Parathyroid adenoma (tissue), 2 donors: ENCODE data around the gene DIRAS2.

ENCODE experiments used
- H2AFZ ChIP-seq: fragments of 300-600 bp; sonication (generic); one replicate; pipeline ENCODE4 v1.7.0; 2017; ENCODE audit warnings: antibody characterized with exemption, mild to moderate bottlenecking
- H3K27ac ChIP-seq: fragments of 300-600 bp; sonication (generic); one replicate; pipeline ENCODE4 v1.7.0; 2017
- H3K27me3 ChIP-seq: fragments of 300-600 bp; sonication (generic); one replicate; pipeline ENCODE4 v1.7.0; 2017; ENCODE audit warnings: low read length; ENCODE audit not compliant: control insufficient read depth, insufficient read depth
- H3K36me3 ChIP-seq: fragments of 300-600 bp; sonication (generic); one replicate; pipeline ENCODE4 v1.7.0; 2017; ENCODE audit warnings: low read length; ENCODE audit not compliant: control insufficient read depth, insufficient read depth
- H3K4me1 ChIP-seq: fragments of 300-600 bp; sonication (generic); one replicate; pipeline ENCODE4 v1.7.0; 2017; ENCODE audit warnings: control low read depth
- H3K4me2 ChIP-seq: fragments of 300-600 bp; sonication (generic); one replicate; pipeline ENCODE4 v1.7.0; 2017; ENCODE audit warnings: low read length
- H3K4me3 ChIP-seq: fragments of 300-600 bp; sonication (generic); one replicate; pipeline ENCODE4 v1.7.0; 2017; ENCODE audit warnings: low read depth, low read length
- H3K79me2 ChIP-seq: fragments of 300-600 bp; sonication (generic); one replicate; pipeline ENCODE4 v1.7.0; 2017; ENCODE audit warnings: control low read depth
- H3K9ac ChIP-seq: fragments of 300-600 bp; sonication (generic); one replicate; pipeline ENCODE4 v1.7.0; 2017; ENCODE audit warnings: mild to moderate bottlenecking
- H3K9me3 ChIP-seq: fragments of 300-600 bp; sonication (generic); one replicate; pipeline ENCODE4 v1.7.0; 2017; ENCODE audit warnings: low read length; ENCODE audit not compliant: control insufficient read depth
- TF ChIP-seq, protein P1 (sequence below): fragments of 300-600 bp; sonication (generic); IDR thresholded peaks from one replicate; pipeline ENCODE4 v1.7.0; 2017; ENCODE audit warnings: antibody characterized with exemption, mild to moderate bottlenecking
- donor health status: primary hyperparathyroidism.

DIRAS2 gene

DNA sequence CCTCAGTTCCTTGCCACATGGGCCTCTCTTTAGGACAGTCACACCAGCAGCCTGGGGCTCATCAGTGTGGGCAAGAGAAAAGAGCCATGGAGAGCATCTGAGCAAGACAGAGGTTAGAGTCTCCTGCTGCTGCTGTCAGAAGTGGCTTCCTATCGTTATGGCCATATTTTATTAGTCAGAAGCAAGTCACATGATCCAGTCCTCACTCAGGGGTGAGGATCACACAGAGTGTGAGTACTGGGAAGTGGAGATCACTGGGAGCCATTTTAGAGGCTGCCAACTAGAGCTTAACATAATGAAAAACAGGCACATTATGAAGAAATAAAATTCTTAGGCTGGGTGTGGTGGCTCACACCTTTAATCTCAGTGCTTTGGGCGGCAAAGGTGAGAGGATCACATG lies 62.0 kb downstream of the DIRAS2 start:
- H3K4me1 ChIP-seq, result peaks cover 5% of the 10 kb centered on the region
- TF ChIP-seq, protein P1, sequence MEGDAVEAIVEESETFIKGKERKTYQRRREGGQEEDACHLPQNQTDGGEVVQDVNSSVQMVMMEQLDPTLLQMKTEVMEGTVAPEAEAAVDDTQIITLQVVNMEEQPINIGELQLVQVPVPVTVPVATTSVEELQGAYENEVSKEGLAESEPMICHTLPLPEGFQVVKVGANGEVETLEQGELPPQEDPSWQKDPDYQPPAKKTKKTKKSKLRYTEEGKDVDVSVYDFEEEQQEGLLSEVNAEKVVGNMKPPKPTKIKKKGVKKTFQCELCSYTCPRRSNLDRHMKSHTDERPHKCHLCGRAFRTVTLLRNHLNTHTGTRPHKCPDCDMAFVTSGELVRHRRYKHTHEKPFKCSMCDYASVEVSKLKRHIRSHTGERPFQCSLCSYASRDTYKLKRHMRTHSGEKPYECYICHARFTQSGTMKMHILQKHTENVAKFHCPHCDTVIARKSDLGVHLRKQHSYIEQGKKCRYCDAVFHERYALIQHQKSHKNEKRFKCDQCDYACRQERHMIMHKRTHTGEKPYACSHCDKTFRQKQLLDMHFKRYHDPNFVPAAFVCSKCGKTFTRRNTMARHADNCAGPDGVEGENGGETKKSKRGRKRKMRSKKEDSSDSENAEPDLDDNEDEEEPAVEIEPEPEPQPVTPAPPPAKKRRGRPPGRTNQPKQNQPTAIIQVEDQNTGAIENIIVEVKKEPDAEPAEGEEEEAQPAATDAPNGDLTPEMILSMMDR, result no peak
- H2AFZ ChIP-seq, result no peak overlapping the region
- no peaks in the 10 kb centered on the region for H3K36me3 ChIP-seq
- no peak overlapping the region for H3K9ac ChIP-seq
- H3K79me2 ChIP-seq, result no peaks in the 10 kb centered on the region
- no peak overlapping the region for H3K27ac ChIP-seq
- H3K27me3 ChIP-seq, result no peaks in the 10 kb centered on the region
- no peak overlapping the region for H3K4me3 ChIP-seq
- no peaks in the 10 kb centered on the region for H3K9me3 ChIP-seq
- H3K4me2 ChIP-seq, result no peak overlapping the region

DNA sequence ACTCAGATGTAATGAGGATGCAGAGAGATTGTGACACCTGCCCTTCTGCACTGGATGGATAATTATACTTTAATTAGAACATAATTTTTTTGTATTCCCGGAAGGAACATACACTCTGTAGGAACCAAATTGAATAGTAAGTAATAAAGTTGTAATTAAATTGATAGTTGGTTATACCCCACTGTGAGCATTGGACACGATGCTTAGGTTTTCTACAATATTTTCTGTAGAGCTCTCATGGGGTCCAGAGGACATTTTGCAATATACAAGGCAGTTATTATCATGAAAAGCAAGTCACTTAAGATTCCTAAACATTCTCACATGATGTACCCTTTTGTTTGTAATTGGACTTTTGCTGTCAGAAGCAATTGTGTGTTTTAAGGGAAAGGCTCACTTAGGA lies 63.4 kb downstream of the DIRAS2 start:
- Histone ChIP-seq H3K79me2 (no peaks in the 10 kb centered on the region), H3K27ac (no peak overlapping the region), H2AFZ (no peak overlapping the region), H3K9me3 (no peaks in the 10 kb centered on the region), H3K4me1 (peaks cover 5% of the 10 kb centered on the region), H3K4me3 (no peak overlapping the region), H3K27me3 (no peaks in the 10 kb centered on the region), H3K9ac (no peak overlapping the region), H3K36me3 (no peaks in the 10 kb centered on the region), H3K4me2 (no peak overlapping the region)
- TF ChIP-seq, protein P1, result no peak

DNA sequence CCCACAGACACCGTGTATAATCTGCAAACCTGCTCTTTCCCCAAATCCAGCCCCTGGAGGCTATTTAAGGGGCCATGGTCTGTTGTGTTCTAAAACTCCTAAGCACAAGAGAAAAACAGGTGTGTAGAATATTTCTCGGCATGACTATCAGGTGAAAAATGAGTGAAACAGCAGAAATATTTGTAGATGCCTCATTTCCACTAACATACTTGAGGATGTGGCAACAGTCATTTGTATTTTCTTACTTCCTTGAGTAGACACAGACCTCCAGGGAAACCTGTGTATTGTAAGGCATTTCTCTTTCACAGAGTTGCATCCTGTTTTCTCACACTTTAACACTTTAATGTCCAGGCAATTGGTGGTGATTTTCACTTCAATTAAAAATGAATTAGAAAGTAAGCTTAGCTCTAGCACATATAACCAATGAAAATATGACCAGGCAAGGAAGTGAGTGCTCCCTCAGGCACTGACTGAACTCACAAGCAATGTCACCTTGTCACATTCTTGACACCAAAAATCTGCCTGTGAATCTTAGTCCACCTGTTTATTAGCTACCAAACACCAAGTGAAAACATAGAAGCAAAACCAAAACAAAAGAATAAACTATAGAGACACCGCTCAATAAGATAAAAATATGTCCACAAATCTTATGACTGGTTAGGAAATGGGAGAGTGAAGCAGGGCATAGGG lies 64.4 kb downstream of the DIRAS2 start:
- Histone ChIP-seq H2AFZ (peak overlapping the region; percentile 56), H3K27ac (no peak overlapping the region), H3K9me3 (no peaks in the 10 kb centered on the region), H3K9ac (no peak overlapping the region), H3K4me3 (no peak overlapping the region), H3K4me1 (peaks cover 5% of the 10 kb centered on the region), H3K79me2 (no peaks in the 10 kb centered on the region), H3K27me3 (no peaks in the 10 kb centered on the region), H3K36me3 (no peaks in the 10 kb centered on the region), H3K4me2 (no peak overlapping the region)
- TF ChIP-seq, protein P1, result no peak

DNA sequence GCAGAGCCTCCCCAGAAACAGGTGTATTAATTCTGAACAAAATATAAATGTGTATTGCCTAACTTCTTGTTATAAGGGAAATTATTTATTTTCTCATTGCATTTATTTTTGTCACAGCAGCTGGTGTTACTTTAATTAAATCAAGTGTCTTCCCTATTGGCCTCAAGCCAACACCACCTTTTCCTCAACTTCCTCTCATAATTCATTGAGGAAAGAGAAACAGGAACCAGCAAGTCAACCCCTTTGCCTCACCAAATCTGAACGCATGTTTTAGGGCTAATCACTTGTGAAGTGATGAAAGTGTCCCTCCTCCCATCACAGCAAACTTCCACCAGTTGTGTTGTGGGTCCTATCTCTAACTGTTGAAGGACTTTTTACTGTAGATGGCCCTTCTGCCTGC lies 73.1 kb downstream of the DIRAS2 start:
- Histone ChIP-seq H3K27me3 (no peaks in the 10 kb centered on the region), H3K79me2 (no peaks in the 10 kb centered on the region), H3K27ac (no peak overlapping the region), H3K4me2 (no peak overlapping the region), H3K4me3 (no peak overlapping the region), H3K4me1 (no peaks in the 10 kb centered on the region), H3K9me3 (no peaks in the 10 kb centered on the region), H3K9ac (no peak overlapping the region), H3K36me3 (no peaks in the 10 kb centered on the region), H2AFZ (no peak overlapping the region)
- TF ChIP-seq, protein P1, result no peak

DNA sequence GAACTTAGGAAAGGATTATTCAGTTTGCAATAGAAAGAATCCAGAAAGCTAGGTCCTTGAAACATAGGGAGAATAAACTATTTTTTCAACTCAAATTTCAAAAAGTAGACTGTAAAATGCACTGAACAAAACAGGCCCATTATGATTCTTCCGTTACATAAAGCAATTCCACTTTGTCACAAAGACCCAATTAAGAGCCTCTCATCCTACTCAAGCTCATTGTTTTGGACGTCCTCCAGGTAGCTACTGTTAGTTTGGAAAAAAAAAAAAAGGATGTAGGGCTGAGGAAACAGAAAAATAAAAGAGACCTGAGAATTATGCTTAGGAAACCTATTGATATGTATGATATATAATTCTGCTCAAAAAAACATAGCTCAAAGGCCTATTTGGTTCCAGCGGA lies 74.0 kb downstream of the DIRAS2 start:
- H3K79me2 ChIP-seq, result no peaks in the 10 kb centered on the region
- no peaks in the 10 kb centered on the region for H3K36me3 ChIP-seq
- H3K27me3 ChIP-seq, result no peaks in the 10 kb centered on the region

More for the DNA sequence above, 74.0 kb downstream of the DIRAS2 start:
- Histone ChIP-seq H3K27ac (no peak overlapping the region), H3K9me3 (no peaks in the 10 kb centered on the region), H3K9ac (no peak overlapping the region), H3K4me2 (no peak overlapping the region), H3K4me3 (no peak overlapping the region), H2AFZ (no peak overlapping the region), H3K4me1 (no peaks in the 10 kb centered on the region)
- TF ChIP-seq, protein P1, result no peak
